Heart left ventricle (tissue), 16 donors: Measurements from ENCODE around the gene ZNF600. TPM values are rescaled to one million over a fixed set of nuclear protein-coding genes. Genes with fewer than 3 reads are reported as not detected.
A peak's percentile ranks its signal among the peaks of the same experiment; 100 is the strongest.
"Not testable (repeated sequence)": the region's sequence is repeated elsewhere in the genome, so short reads cannot be mapped to it uniquely, and the experiment has no call there.

Experiments used
- ATAC-seq, 4 donors: fragments of 200-7000 bp; cut with Tn5 transposase; one replicate each; pipeline ENCODE4 v1.9.1; 2020 to 2022; ENCODE audit warnings: moderate library complexity in 4 of 4, mild to moderate bottlenecking in 3 of 4, moderate number of reproducible peaks in 1 of 4
- DNase-seq, 5 donors: peaks; one replicate each; pipeline ENCODE4 v3.0.0-alpha.2; 2020
- H3K27ac ChIP-seq, 12 donors: fragments of 200-600 bp; sonication (generic) in 4 of 12; one replicate each; pipeline versions ENCODE4 v1.5.0 to v1.8.0; 2016 to 2022; ENCODE audit warnings: mild to moderate bottlenecking in 2 of 12
- H3K27me3 ChIP-seq, 9 donors: fragments of 200-600 bp; sonication (generic) in 2 of 9; one replicate each; pipeline versions ENCODE4 v1.5.1 to v1.8.0; 2016 to 2022; ENCODE audit warnings: mild to moderate bottlenecking in 3 of 9
- H3K36me3 ChIP-seq, 9 donors: fragments of 200-600 bp; sonication (generic) in 2 of 9; one replicate each; pipeline versions ENCODE4 v1.5.0 to v1.8.0; 2018 to 2022; ENCODE audit warnings: mild to moderate bottlenecking in 2 of 9
- H3K4me1 ChIP-seq, 12 donors: fragments of 200-600 bp; sonication (generic) in 4 of 12; one replicate each; pipeline versions ENCODE4 v1.5.0 to v1.8.0; 2016 to 2022; ENCODE audit warnings: mild to moderate bottlenecking in 3 of 12
- H3K4me3 ChIP-seq, 12 donors: fragments of 200-600 bp; sonication (generic) in 4 of 12; one replicate each; pipeline versions ENCODE4 v1.5.0 to v1.8.0; 2017 to 2022; ENCODE audit warnings: mild to moderate bottlenecking in 9 of 12, moderate library complexity in 4 of 12
- H3K9me3 ChIP-seq, 12 donors: fragments of 200-600 bp; sonication (generic) in 4 of 12; one replicate each; pipeline versions ENCODE4 v1.5.0 to v1.8.0; 2016 to 2022; ENCODE audit warnings: mild to moderate bottlenecking in 1 of 12
- POLR2A ChIP-seq, 2 donors: fragments of 450-650 bp; IDR thresholded peaks; one replicate each; pipeline ENCODE4 v1.6.1; 2017; ENCODE audit warnings: antibody characterized with exemption in 2 of 2, mild to moderate bottlenecking in 2 of 2, moderate library complexity in 2 of 2
- WGBS, 4 donors: extraction: QIAGEN DNeasy Blood & Tissue Kit in 2 of 4; methylation state at CpG; one replicate each; pipeline versions ENCODE4 v1.1.5 to v1.1.7; 2013 to 2018; 5-methylcytosine and 5-hydroxymethylcytosine counted together
- intact Hi-C, 10 donors: fragments of 100-400 bp; cut with DNase I; formaldehyde crosslinking; loops; one replicate each; pipeline versions ENCODE4 v1.11.1 to v1.14.2; 2022
- polyA plus RNA-seq, 2 donors: library from polyadenylated mRNA; stranded (reverse); fragments of 200-250 nt; gene quantifications; one replicate each; pipeline ENCODE4 v1.2.3, GENCODE V29; 2013
- total RNA-seq, 9 donors: library from RNA; depleted of rRNA in 2 of 9; stranded (reverse); fragments of >200 nt in 2 of 9; fragmentation: NEBNext Ultra II Directional in 3 of 9; extraction: Animal tissue kit (Norgen Biotek cat#: 25700) in 3 of 9; gene quantifications; one replicate each; pipeline versions ENCODE4 v1.1.0 to v1.2.4, GENCODE V29; 2016 to 2023
- TF ChIP-seq, protein P1 (sequence below), 12 donors: fragments of 200-600 bp; sonication (generic) in 4 of 12; IDR thresholded peaks; one replicate each; pipeline versions ENCODE4 v1.5.0 to v1.8.0; 2018 to 2022; ENCODE audit warnings: antibody characterized with exemption in 12 of 12, mild to moderate bottlenecking in 5 of 12
- donor health status: ischemic (EF 13 %, LVEDD 7.1; RV severe dilation, severe dysfunction).
- donor health status: healthy with polysubstance abuse.
- donor health status: DM: no; HTN: yes; CAD: no.
- donor health status: DM: no; HTN: no; CAD: no.
- donor health status: ischemic (EF 25% LVEDD 6.9; RV normal size, moderate dysfunction).
- donor health status: ischemic (EF 25% LVEDD 5.7; RV mildly dilated, moderate dysfunction).
- donor health status: healthy.
- donor health status: DM: yes; HTN: yes; CAD: no.
- donor health status: ischemic (EF 35%, LVEDD 5.7; RV mildly dilated, moderate dysfunction).
- donor health status: nonischemic (EF 11% LVEDD 7.7; RV severe dilation, severe dysfunction).
- donor health status: DM: yes; HTN: yes; CAD: no.
- donor health status: PGD.
- donor health status: ischemic (EF 29% LVEDD 5.4; RV normal size, mild dysfunction).
- donor health status: nonischemic (EF 23%, LVEDD 6.1; RV moderate dilation, normal function).

Gene ZNF600
- total and polyA plus RNA-seq, 11 donors: 1.2 to 4.1 (median 2.4) TPM

DNA sequence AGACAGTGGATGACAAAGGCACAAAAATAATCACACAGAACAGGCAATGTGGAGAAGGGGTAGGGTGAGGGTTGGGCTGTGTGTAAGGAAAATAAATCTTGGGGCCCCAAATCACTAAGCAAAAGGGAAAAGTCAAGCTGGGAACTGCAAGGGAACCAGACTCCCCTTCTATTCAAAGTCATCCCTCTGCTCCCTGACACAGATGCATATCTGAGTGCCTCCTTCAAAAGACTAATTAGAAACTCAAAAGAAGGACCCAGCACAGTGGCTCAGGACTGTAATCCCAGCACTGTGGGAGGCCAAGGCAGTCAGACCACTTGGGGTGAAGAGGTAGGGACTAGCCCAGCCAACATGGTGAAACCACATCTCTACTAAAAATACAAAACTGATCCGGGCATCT, 70.1 kb downstream of the ZNF600 start:
- no peaks in the 10 kb centered on the region for H3K27me3 ChIP-seq
- H3K36me3 ChIP-seq: peaks cover 0 to 55% (median 34%) of the 10 kb centered on the region in 9 donors
- H3K4me1 ChIP-seq: peaks cover 0 to 3% (median 0%) of the 10 kb centered on the region in 12 donors
- H3K4me3 ChIP-seq: no peak overlapping the region
- DNase-seq (no peak), ATAC-seq (no peak)
- WGBS, 4 donors: 73 to 100% (median 87%) methylated on average over 1 of the region's 1 CpG
- intact Hi-C loops: no loop called here
- no peaks in the 10 kb centered on the region for H3K9me3 ChIP-seq
- no peak overlapping the region for H3K27ac ChIP-seq
- TF ChIP-seq POLR2A (IDR thresholded peaks at IDR 0.05): no peak
- TF ChIP-seq, protein P1, sequence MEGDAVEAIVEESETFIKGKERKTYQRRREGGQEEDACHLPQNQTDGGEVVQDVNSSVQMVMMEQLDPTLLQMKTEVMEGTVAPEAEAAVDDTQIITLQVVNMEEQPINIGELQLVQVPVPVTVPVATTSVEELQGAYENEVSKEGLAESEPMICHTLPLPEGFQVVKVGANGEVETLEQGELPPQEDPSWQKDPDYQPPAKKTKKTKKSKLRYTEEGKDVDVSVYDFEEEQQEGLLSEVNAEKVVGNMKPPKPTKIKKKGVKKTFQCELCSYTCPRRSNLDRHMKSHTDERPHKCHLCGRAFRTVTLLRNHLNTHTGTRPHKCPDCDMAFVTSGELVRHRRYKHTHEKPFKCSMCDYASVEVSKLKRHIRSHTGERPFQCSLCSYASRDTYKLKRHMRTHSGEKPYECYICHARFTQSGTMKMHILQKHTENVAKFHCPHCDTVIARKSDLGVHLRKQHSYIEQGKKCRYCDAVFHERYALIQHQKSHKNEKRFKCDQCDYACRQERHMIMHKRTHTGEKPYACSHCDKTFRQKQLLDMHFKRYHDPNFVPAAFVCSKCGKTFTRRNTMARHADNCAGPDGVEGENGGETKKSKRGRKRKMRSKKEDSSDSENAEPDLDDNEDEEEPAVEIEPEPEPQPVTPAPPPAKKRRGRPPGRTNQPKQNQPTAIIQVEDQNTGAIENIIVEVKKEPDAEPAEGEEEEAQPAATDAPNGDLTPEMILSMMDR (IDR thresholded peaks at IDR 0.05): no peak

- Histone ChIP-seq H3K27ac (peak overlapping the region in 3 of 12 donors; percentile 28 to 46 (median 42)), H3K36me3 (peaks cover 0 to 57% (median 38%) of the 10 kb centered on the region in 9 donors)
- DNase-seq, H3K4me3 ChIP-seq, H3K4me1 ChIP-seq, H3K27me3 ChIP-seq, H3K9me3 ChIP-seq, intact Hi-C loops: not testable (repeated sequence)
- 51 to 81% (median 58%) methylated on average over 3 to 4 of the region's 4 CpGs for WGBS, 4 donors
- ATAC-seq: peak in 1 of 4 donors; percentile 62
These were observed 70.7 kb downstream of the ZNF600 start for GRCh38 chr19:52715902-52716301.

- Histone ChIP-seq H3K27ac (peak overlapping the region in 3 of 12 donors; percentile 28 to 46 (median 42)), H3K36me3 (peaks cover 0 to 63% (median 44%) of the 10 kb centered on the region in 9 donors)
- ATAC-seq, H3K9me3 ChIP-seq, H3K27me3 ChIP-seq, DNase-seq, H3K4me3 ChIP-seq, intact Hi-C loops, H3K4me1 ChIP-seq: not testable (repeated sequence)
- WGBS, 4 donors: 82 to 93% (median 86%) methylated on average over 5 of the region's 5 CpGs
These were observed 71.3 kb downstream of the ZNF600 start for GRCh38 chr19:52715330-52715729.

Other genes with a start within 250 kb of the ZNF600 start
- 10 to 100 TPM in 8 of 9 donors, 1 to 10 TPM in 1; 8.3 to 26.6 (median 15.6) TPM for gene ZNF701, start 216.5 kb downstream of the ZNF600 start, total RNA-seq
- gene ZNF701, start 216.5 kb downstream of the ZNF600 start, polyA plus RNA-seq: 10 to 100 TPM in 1 of 2 donors, 1 to 10 TPM in 1; 8.6 to 16.0 TPM
- 10 to 100 TPM in 8 of 9 donors, 1 to 10 TPM in 1; 9.5 to 23.4 (median 18.4) TPM for gene ZNF83, start 148.4 kb downstream of the ZNF600 start, total RNA-seq
- 10 to 100 TPM; 13.2 to 25.7 TPM for gene ZNF83, start 148.4 kb downstream of the ZNF600 start, polyA plus RNA-seq
- 10 to 100 TPM in 2 of 9 donors, 1 to 10 TPM in 7; 3.8 to 12.6 (median 6.9) TPM for gene ZNF611, start 51.7 kb downstream of the ZNF600 start, total RNA-seq
- 1 to 10 TPM; 4.8 TPM for gene ZNF611, start 51.7 kb downstream of the ZNF600 start, polyA plus RNA-seq
- 10 to 100 TPM in 2 of 9 donors, 1 to 10 TPM in 7; 5.6 to 11.4 (median 8.8) TPM for gene ZNF28, start 34.8 kb upstream of the ZNF600 start, total RNA-seq
- gene ZNF28, start 34.8 kb upstream of the ZNF600 start, polyA plus RNA-seq: 1 to 10 TPM; 2.3 to 7.8 TPM
- gene ZNF468, start 70.8 kb upstream of the ZNF600 start, total RNA-seq: 10 to 100 TPM in 3 of 9 donors, 1 to 10 TPM in 6; 6.6 to 14.9 (median 8.4) TPM
- 1 to 10 TPM; 5.8 to 9.5 TPM for gene ZNF468, start 70.8 kb upstream of the ZNF600 start, polyA plus RNA-seq
- gene ZNF320, start 110.8 kb upstream of the ZNF600 start, total RNA-seq: 10 to 100 TPM in 3 of 9 donors, 1 to 10 TPM in 6; 7.6 to 13.5 (median 9.6) TPM
- gene ZNF320, start 110.8 kb upstream of the ZNF600 start, polyA plus RNA-seq: 10 to 100 TPM in 1 of 2 donors, 1 to 10 TPM in 1; 8.2 to 10.7 TPM
- gene ZNF888, start 136.6 kb upstream of the ZNF600 start, total RNA-seq: 1 to 10 TPM in 7 of 9 donors, under 1 TPM in 2; 0.88 to 3.2 (median 1.3) TPM
- 1 to 10 TPM in 1 of 2 donors, under 1 TPM in 1; 0.80 to 1.3 TPM for gene ZNF888, start 136.6 kb upstream of the ZNF600 start, polyA plus RNA-seq
- gene ZNF816, start 176.1 kb upstream of the ZNF600 start, total RNA-seq: 1 to 10 TPM; 2.1 to 8.0 (median 4.3) TPM
- 1 to 10 TPM; 1.3 to 3.5 TPM for gene ZNF816, start 176.1 kb upstream of the ZNF600 start, polyA plus RNA-seq
- not detected for gene ERVV-1, start 227.1 kb upstream of the ZNF600 start, total RNA-seq
- gene ERVV-1, start 227.1 kb upstream of the ZNF600 start, polyA plus RNA-seq: under 1 TPM in 1 of 2 donors, not detected in 1; 0.06 TPM